Thyroid gland (tissue), 4 donors: Measurements from ENCODE around the gene PYGM. TPM values are rescaled to one million over a fixed set of nuclear protein-coding genes. Genes with fewer than 3 reads are reported as not detected.

Experiments
- DNase-seq, 2 donors: peaks; one replicate each; pipeline ENCODE4 v3.0.0-alpha.2; 2019
- H3K27ac ChIP-seq, 3 donors: fragments of 200-600 bp; sonication (generic); 1 replicate in 2 of 3; 2 replicates in 1 of 3; pipeline ENCODE4 v1.5.1; 2016 to 2019; ENCODE audit warnings: mild to moderate bottlenecking in 1 of 3, moderate library complexity in 1 of 3
- H3K27me3 ChIP-seq: fragments of 200-600 bp; sonication (generic); one replicate; pipeline ENCODE4 v1.5.1; 2019
- H3K36me3 ChIP-seq, 2 donors: fragments of 200-600 bp; sonication (generic); one replicate each; pipeline ENCODE4 v1.5.1; 2016 to 2019
- H3K4me1 ChIP-seq, 2 donors: fragments of 200-600 bp; sonication (generic); one replicate each; pipeline ENCODE4 v1.5.1; 2017 to 2019
- H3K4me3 ChIP-seq, 3 donors: fragments of 200-600 bp; sonication (generic); replicated peaks in 1 of 3; 1 replicate in 2 of 3; 2 replicates in 1 of 3; pipeline ENCODE4 v1.5.1; 2016; ENCODE audit warnings: mild to moderate bottlenecking in 1 of 3
- H3K9me3 ChIP-seq: fragments of 200-600 bp; sonication (generic); one replicate; pipeline ENCODE4 v1.5.1; 2017
- CTCF ChIP-seq, 6 experiments: fragments of 200-600 bp in 3 of 6; fragments of 450-650 bp in 3 of 6; sonication (generic) in 3 of 6; IDR thresholded peaks; one replicate each; pipeline ENCODE4 v1.5.1; 2016 to 2019; ENCODE audit warnings: antibody characterized with exemption in 6 of 6, mild to moderate bottlenecking in 2 of 6, inconsistent platforms in 1 of 6, moderate library complexity in 1 of 6
- POLR2A ChIP-seq, 2 donors: fragments of 450-650 bp; IDR thresholded peaks; one replicate each; pipeline ENCODE4 v1.6.1; 2017; ENCODE audit warnings: antibody characterized with exemption in 2 of 2, mild to moderate bottlenecking in 2 of 2, moderate library complexity in 1 of 2
- WGBS, 2 donors: methylation state at CpG; one replicate each; pipeline ENCODE4 v1.1.5; 2017; 5-methylcytosine and 5-hydroxymethylcytosine counted together
- intact Hi-C: fragments of 100-400 bp; cut with DNase I; formaldehyde crosslinking; loops from one replicate; pipeline ENCODE4 v1.15.1; 2023
- total RNA-seq, 4 donors: library from RNA; depleted of rRNA; stranded (reverse); fragments of >200 nt; gene quantifications; one replicate each; pipeline ENCODE4 v1.2.3, GENCODE V29; 2016

PYGM gene
- total RNA-seq, 4 donors from 2014 or later, result 4.3 to 14.8 (median 6.7) TPM

GRCh38 chr11:64721359-64721699 lies 38.4 kb downstream of the PYGM start:
- Histone ChIP-seq H3K27me3 (no peaks in the 10 kb centered on the region), H3K27ac (no peak overlapping the region), H3K4me3 (no peak overlapping the region), H3K36me3 (no peaks in the 10 kb centered on the region), H3K4me1 (no peaks in the 10 kb centered on the region), H3K9me3 (no peaks in the 10 kb centered on the region)
- DNase-seq, result no peak
- 75 to 78% methylated on average over 3 of the region's 3 CpGs for WGBS, 2 donors
- TF ChIP-seq CTCF (IDR thresholded peaks at IDR 0.05) (no peak), POLR2A (IDR thresholded peaks at IDR 0.05) (no peak)
- intact Hi-C loops, result no loop called here

- Histone ChIP-seq H3K36me3 (no peaks in the 10 kb centered on the region), H3K27ac (no peak overlapping the region), H3K4me3 (no peak overlapping the region), H3K9me3 (no peaks in the 10 kb centered on the region), H3K27me3 (no peaks in the 10 kb centered on the region), H3K4me1 (no peaks in the 10 kb centered on the region)
- intact Hi-C loops, result no loop called here
- DNase-seq, result no peak
- no peak for TF ChIP-seq POLR2A (IDR thresholded peaks at IDR 0.05)
- TF ChIP-seq CTCF (IDR thresholded peaks at IDR 0.05), result no peak
- 73 to 80% methylated on average over 12 of the region's 12 CpGs for WGBS, 2 donors
These were observed 39.0 kb downstream of the PYGM start for GRCh38 chr11:64720640-64721358.

GRCh38 chr11:64720167-64720566 lies 39.6 kb downstream of the PYGM start:
- TF ChIP-seq CTCF (IDR thresholded peaks at IDR 0.05) (no peak), POLR2A (IDR thresholded peaks at IDR 0.05) (no peak)
- intact Hi-C loops, result no loop called here
- Histone ChIP-seq H3K36me3 (no peaks in the 10 kb centered on the region), H3K4me3 (no peak overlapping the region), H3K4me1 (no peaks in the 10 kb centered on the region), H3K27me3 (no peaks in the 10 kb centered on the region), H3K9me3 (no peaks in the 10 kb centered on the region), H3K27ac (no peak overlapping the region)
- no peak for DNase-seq
- WGBS, 2 donors, result 71 to 73% methylated on average over 9 of the region's 9 CpGs

- intact Hi-C loops, result no loop called here
- H3K4me1 ChIP-seq, result no peaks in the 10 kb centered on the region
- no peaks in the 10 kb centered on the region for H3K9me3 ChIP-seq
- H3K36me3 ChIP-seq, result no peaks in the 10 kb centered on the region
- no peak overlapping the region for H3K27ac ChIP-seq
- H3K4me3 ChIP-seq, result no peak overlapping the region
- WGBS, 2 donors, result 85 to 90% methylated on average over 10 of the region's 10 CpGs
- TF ChIP-seq CTCF (IDR thresholded peaks at IDR 0.05) (no peak), POLR2A (IDR thresholded peaks at IDR 0.05) (no peak)
- no peak for DNase-seq
- H3K27me3 ChIP-seq, result no peaks in the 10 kb centered on the region
These were observed 40.4 kb downstream of the PYGM start for GRCh38 chr11:64719406-64719805.

GRCh38 chr11:64718780-64719124 lies 41.0 kb downstream of the PYGM start:
- DNase-seq, result no peak
- intact Hi-C loops, result no loop called here
- Histone ChIP-seq H3K27me3 (no peaks in the 10 kb centered on the region), H3K27ac (no peak overlapping the region), H3K9me3 (no peaks in the 10 kb centered on the region), H3K4me1 (no peaks in the 10 kb centered on the region), H3K36me3 (no peaks in the 10 kb centered on the region), H3K4me3 (no peak overlapping the region)
- no peak for TF ChIP-seq POLR2A (IDR thresholded peaks at IDR 0.05)
- TF ChIP-seq CTCF (IDR thresholded peaks at IDR 0.05), result no peak
- WGBS, 2 donors, result 71 to 72% methylated on average over 4 of the region's 4 CpGs
